NCI-H1092 (cell line): ENCODE measurements around the gene CYP27B1.

ENCODE experiments used
- DNase-seq: peaks from one replicate; lab custom pipeline; 2025; lab: John Stamatoyannopoulos, UW

Gene CYP27B1

DNA sequence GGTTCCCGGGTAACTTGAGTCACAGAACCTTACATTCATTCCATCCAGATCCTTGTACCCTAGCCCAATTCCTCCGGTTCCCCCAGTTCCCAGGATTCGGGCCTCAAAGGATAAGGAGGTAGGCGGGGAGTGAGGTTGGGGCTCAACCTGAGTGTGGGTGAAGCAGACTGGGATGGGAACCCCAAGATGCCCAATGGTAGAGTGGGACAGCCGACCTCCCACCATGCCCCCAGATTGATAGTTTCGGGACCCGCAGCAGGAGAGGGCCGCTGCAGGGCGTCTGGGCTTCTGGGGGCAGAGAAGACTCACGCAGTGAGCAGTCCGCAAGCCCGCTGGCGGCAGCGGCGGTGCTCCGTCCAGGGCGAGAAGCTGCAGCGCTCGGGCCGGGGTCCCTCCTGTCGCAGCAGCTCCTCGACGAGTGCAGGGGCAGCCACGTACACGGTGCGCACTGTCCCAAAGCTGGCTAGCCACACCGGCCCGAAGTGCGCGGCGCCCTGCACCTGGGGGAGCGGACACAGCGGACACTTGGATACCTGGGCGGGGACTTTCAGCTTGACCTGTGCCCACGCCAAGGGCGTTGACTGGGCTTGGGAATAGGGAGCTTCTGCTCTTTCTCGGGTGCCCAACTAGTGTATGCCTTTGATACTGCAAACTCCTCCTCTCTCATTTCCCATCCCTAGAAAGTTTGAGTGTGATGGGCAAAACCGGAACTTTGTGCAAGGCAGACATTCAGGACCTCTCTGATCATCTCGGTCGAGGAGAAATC is 997 bp downstream of the CYP27B1 start:
- DNase-seq, result no peak

DNA sequence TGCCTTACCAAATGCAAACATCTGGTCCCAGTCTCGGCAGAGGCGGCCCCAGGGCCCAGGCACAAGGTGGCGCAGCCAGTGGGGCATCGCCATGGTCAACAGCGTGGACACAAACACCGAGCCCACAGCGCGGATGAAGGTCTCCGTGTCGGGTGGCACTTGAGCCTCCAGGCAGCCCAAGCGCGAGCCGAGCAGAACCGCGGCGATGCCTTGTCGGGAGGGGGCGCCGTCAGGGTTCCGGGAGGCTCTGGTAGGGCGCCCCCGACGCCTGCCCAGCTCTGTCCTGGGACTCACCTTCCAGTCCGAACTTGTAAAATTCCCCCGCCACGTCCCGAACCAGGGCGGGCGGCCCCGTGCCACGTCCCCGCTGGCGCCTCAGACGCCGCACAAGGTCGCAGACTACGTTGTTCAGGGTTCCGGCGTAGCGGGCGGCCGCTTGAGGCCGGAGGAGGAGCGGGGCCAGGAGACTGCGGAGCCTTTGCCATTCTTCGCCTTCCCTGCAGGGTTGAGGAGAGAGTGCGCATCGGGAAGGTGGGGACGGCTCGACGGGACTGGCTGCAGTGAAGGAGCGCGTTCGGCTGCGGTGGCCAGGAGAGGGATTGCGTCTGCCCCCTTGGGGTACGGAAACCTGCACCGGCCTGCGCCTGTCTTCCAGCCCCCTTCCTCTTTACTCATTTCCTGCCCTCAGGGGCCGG is 1.7 kb downstream of the CYP27B1 start:
- no peak for DNase-seq

DNA sequence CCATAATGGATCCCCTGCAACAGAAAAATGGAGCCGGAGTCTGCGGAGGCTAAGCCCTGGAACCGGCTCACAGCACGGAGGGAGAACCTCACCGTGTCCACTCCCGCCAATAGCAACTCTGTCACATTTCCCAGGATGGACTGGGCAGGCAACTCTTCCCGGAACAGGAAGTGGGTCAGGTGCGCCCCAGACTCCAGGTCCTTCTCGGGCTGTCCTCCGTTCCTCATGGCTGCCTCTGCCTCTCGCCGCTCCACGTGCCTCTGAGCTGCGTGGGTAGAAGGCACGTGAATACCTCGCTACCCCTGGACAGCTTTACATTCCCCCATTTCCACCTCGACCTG is 2.2 kb downstream of the CYP27B1 start:
- no peak for DNase-seq

DNA sequence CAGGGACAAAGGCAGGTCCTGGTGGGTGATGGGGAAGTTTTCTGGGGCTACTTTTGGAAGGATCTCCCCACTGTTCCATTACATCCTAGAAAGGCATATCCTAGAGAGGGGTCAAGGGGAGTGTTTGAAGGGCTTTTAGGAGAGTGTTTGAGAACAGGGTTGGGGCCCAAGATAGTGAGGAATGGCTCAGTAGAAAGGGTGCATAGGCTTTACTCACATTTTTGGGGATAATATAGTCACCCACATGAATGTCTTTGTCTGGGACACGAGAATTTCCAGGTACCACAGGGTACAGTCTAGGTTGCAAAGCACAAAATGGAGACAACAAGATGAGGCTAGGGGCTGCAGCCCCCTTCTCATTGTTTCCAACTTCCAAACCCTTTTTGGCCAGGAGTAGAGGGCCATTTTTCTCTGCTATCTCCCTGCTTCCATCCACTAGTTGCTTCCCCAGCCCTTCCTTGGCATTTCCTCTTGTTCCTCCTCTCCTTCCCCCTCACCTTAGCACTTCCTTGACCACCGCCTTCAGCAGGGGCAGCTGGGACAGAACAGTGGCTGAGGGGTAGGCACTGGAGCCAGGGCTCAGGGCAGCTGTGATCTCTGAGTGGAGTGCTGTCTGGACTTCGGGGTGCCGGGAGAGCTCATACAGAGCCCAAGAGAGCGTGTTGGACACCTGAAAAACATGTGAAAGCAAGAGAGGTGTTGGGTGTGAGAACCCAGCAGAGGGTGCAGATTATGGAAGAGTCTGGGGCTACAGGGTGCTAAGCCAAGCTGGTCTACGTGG is 2.8 kb downstream of the CYP27B1 start:
- no peak for DNase-seq

DNA sequence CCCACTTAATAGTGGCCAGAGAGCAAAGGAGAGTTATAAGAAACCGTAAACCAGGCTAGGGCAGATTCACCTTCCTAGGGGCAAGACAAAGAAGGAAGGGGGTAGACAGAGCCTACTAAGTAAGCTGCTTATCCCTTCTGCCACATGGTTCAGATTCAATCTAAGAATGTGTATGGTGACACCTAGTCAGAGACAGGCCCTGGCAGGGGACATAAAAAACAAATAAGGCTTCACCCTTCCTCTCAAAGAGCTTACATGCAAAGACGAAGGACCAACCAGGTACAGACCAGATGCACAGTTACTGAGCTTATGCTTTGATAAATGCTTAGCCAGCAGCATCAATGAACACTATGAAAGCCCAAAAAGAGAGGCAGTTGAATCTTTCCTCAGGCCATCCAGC is 4.4 kb downstream of the CYP27B1 start:
- no peak for DNase-seq

DNA sequence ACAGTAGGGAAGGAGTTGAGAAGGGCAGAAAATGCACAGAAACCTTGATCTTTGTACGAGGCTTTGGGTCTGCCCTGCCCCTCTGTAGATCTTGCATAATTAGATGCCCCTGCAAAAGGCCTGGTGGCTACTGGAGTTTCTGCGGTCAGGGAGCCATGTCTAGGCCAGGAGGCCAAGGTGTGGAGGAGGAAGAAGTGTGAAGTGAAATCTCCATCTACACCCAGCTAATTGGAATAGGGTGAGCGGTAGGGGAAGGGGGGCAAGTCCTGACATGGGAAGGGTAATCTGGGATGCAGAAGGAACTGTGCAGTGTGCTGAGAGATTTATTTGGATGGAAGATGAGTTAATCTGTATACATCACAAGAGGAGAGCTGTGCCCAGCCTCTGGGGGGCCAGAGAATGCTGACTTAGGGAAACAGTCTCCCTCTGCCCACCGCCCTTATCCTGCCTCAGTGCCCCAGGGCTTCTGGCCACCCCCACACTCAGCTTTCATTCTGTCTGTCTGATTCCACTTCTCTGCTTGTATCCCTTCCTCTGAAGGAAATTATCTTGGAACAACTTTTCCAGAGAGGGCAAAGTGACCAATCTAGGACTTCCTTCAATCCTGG is 5.4 kb downstream of the CYP27B1 start:
- no peak for DNase-seq

DNA sequence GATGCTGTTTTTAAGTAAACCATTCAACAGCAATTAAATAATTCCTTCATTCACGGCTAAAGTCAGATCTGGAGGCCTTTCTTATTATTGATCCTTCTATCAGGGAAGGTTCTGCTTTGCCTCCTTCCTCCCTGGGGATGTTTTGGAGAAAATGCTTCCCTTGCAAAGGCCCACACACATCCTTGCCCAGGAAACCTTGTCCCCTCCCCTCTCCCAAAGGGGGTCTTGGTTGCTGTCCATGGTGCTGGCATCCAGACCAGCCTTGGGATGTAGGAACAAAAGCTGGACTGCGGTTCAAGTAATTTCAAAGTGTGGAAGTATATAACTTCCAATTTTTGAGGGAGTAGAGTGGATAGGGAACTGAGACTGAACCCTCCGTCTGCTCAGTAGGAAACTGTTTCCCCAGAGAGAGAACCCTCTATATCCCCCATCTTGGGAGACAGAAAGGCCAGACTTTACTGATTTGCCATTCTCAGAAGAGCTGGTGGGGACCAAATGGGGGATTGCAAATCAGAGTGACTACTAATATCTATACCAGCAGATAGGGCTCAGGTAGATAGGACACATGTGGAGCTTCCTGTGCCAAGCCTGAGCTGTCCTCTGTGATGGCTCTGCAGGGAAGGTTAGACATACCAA is 6.4 kb downstream of the CYP27B1 start:
- DNase-seq, result no peak

DNA sequence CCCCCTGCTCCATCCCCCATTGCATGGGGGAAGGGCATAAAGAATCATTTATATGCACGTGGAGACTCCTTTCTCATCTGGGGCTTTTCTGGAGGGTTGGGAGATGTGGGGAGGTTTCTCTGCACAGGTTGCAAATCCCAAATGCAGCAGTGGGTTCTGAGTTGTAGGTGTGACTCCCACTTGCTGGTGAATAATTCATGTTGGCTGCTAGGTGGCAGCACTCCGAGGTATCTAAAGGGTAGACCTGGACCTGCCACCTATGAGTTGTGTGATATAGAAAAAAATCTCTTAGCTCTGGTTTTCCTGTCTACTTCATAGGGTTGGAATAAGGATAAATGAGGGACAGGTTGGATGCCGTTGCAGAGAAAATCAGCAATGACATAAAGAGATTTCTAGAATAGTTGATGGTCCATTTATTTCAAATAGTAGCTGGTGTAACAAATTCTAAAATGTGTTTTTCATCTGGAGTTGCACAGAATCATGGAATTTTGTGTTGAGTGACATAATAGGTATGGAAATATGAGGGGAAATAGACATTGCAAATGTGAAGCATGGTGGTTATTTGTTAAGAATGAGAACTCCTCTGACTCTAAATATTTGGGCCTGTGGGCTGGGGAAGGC is 7.4 kb downstream of the CYP27B1 start:
- no peak for DNase-seq

DNA sequence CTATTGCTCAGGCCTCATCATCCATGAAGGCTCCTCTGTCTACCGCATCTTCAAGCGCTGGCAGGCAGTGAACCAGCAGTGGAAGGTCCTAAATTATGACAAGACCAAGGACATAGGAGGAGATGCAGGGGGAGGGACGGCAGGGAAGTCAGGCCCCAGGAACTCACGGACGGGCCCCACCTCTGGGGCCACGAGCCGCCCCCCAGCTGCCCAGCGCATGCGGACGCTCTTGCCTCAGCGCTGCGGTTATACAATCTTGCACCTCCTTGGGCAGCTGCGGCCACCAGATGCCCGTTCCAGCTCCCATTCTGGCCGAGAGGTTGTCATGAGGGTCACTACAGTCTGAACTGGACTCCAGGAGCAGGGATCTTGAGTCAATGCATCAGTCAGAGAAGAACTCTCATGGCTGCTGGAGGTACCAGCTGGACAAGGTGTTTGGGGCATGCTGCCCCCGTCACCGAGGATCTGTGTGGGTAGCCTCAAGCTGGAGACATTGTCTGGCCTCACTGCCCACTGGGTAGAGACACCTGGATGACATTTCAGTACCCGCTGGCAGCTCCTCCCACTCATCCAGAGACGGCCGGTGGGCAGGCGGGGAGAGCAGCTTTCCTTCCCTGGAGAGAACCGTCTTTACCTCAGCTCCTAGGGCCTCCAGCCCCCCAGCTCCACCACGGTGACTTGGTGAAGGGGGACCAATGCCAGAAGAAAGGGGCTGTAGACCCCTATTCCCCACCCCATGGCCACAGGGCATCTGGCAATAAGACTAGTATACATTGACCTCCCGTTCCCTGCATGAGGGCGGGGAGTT is 8.1 kb downstream of the CYP27B1 start:
- no peak for DNase-seq

DNA sequence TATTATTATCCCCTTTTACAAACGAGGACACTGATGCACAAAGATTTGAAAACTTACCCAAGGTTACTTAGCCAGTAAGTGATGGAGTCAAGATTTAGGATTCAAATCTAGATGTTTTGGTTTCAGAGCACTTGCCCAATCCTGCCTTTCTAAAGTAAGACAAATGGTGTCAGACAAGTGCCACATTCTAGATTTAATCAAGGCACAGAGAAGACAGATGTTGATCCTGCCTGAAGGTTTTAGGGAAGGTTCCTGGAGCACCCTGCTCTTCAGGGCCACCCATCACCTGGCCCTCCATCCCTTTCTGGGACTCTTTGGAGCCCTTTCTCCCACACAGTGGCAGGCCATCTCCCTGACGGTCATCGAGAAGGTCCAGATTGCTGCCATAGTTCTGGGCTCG is 9.1 kb downstream of the CYP27B1 start:
- no peak for DNase-seq

DNA sequence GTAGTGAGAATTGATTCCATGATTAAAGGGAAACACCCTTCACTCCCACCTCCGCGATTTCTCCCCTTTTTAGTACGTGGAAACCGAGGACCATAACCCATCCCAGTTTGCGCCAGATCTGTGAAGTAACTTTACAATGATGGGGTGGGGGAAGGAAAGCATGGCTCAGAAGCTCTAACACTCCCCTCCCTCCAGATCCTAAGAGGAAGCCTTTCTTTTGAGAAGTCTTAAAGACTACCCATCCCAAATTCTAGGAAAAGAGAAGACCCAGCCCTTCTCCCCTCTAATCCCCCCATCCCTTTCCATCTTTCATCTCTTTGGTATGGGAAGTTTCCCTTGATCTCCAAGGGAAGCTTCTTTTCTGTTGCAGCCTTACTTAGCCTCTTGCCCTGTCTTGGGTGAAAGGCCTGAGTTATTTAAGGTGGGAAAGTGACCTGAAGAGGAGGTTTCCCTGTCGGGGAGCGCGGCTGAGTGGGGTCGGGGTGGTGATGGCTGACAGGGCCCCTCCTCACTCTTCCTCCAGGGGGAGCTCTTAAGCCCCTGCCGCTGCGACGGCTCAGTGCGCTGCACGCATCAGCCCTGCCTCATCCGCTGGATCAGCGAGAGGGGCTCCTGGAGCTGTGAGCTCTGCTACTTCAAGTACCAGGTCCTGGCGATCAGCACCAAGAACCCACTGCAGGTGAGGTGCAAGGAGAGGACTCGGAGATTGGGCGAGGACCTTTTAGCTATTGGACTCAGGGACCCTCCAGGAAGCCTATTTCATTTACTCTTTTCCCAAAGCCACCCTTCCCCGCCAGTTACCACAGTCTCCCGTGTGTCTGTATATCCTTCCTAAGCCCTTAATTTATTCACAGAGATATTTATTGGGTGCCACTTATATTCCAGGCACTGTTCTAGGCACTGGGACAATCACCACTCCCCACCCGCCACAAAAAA is 10.2 kb downstream of the CYP27B1 start:
- DNase-seq, result no peak

DNA sequence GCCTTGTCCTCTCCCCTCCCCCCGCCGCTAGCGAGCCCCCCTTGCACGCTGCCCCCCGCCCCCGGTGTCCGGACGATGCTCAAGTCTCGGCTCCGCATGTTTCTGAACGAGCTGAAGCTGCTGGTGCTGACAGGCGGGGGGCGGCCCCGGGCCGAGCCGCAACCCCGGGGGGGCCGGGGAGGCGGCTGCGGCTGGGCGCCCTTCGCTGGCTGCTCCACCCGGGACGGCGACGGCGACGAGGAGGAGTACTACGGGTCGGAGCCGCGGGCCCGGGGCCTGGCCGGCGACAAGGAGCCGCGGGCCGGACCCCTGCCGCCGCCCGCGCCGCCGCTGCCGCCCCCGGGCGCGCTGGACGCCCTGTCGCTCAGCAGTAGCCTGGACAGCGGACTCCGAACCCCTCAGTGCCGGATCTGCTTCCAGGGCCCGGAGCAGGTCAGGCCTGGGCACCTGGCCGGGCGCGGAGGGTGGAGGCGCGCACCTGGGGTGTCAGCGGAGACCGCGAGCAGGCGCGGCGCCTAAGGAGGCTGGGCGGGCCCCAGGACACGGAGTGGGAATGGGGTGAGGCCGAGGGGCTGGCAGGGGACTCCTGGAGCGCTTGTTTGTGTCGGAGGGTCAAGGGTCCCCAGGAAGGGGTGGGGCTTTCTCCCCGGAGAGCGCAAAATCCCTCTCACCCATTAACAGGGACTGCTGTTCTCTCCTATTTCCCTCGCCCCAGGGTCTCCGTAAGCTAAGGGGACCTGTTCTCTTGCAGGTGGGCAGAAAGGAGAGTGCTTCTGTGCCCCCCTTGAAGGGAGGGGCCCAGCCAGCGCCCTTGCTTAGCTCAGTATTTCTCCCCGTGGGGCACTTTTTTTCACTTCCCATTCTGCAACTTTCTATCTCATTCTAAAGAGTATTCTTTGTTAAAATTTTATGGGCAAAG is 11.2 kb downstream of the CYP27B1 start:
- no peak for DNase-seq

DNA sequence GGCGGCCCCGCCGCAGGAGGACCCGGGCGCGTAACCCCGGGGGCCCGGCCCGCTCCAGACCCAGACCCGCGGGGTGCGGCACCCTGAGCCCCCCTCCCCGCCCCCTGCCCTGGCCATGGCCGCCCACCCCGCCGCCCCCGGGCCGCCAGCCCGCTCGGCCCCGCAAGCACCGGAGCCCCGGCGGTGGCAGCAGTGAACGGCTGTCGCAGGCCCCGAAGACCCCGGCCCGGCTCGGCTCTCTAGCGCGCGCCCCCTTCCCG is 11.8 kb downstream of the CYP27B1 start:
- DNase-seq, result no peak

DNA sequence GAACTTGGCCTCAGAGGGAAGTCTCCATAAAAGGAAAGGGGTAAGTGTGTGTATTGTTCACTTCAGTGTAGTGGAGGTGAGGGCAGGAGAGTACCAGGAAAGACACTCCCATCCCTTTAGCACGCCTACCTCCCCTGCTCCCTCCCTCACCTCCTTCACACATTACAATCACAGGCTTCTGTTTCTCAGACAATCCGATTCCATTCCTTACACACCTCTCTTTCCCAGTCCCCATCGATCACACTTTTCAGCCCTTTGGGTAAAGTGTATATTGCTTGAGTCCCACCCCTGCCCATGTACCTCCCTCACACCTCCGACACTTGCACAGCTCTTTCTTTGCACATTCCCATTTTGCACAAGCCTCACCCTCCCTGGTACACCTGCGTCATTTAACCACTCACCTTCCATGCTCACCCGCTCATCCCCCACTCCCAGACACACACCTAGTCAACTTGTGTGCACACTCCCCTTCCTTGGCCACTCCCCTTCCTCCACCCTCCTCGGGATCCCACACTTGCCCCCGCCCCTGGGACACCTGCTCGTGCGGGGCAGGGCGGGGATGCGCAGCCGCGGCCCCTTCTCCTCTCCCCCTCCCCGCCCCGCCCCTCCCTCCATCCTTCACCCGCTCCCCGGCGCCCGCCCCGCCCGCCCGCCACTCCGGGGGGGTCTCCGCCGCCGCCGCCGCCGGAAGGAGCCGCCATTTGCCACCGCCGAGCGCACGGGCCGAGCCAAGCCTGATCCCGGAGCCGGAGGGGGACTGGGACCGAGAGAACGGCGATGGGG is 12.3 kb downstream of the CYP27B1 start, which contains the start of gene MARCHF9:
Gene MARCHF9, plus strand, starts transcription at position 693 of the 783 bp plus-strand sequence. CDS start 426 bp downstream, outside the sequence.
- DNase-seq, result peak; percentile 38

DNA sequence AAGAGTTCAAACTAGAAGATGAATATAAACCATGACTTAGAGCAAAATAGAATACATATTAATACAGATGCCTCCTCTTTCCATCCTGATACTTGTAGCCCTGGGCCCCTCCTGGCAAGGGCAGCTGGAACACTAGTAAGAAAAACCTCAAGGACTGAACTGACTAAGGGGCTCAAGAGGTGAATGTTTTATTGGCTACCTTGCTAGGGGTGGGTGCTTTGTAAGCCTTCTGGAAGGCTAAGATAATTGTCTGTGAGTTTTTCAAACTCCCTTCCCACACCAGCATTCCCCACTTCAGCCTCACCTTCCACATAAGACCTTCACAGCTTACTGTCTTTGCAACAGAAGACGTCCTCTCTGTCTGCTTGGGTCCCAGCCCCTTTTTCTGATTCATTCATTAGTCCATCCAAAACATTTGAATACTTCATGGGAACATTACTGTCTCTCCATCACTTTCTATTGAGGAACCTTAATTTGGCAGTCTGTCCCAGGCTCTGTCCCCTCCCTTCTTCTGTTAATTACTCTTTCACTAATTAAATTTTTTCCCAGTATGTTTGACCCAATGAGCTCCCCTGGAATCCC is 13.0 kb downstream of the CYP27B1 start:
- no peak for DNase-seq

DNA sequence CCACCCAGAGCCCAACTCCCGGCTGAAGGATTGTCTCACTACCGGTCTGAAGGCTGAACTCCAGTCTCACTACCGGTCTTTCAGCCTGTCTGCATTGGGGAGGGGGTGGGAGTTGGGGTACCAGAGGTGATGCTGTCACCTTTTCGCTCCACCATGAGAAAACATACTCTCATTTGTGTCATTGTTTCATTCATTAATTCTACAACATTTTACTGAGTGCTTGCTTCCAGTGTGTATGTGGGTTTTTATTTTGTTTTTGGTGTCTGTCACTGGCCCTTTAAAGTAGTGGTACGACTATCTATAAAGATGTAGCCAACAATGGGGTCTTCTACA is 14.2 kb downstream of the CYP27B1 start:
- DNase-seq, result no peak

DNA sequence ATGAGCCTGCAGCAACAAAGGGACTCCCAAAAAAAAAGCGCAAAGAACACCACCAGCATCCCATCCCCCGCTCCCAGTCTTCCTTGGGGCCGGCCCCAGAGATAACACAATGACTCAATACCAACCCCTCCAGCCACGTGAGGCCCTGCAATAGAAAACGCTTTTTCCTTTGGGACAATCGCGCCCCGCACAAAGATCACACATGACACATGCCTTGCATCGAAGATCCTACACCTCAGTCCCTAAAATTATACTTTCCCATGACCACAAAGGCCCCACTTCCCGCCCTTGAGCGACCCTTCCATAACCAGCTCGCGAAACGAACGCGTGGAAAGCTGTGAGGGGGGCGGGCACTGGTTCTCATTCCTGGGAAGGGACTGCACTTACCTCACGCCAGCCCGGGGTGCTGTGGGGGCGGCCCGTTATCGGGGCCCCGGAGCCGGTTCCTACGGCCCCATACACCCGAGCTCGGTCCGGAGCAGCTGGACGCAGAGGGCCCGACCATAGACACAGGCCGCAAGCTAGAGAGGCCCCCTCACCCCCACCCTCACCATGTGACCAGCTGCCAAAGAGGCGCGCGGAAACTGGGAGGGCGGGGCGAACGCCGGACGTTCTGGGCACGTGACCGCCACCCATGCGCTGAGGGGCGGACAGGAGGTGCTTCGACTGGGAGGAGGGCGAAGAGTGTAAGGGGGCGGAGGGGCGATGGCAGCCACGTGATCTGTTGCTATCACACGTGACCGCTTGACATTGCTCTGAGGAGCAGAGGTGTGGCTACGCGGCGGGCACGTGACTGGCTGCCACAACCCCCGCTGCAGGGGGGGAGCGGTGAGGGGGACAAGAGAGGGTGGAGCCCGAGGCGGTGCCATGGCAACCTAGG is 14.8 kb downstream of the CYP27B1 start, which contains the start of gene CDK4:
Gene CDK4, minus strand, starts transcription at position 523 of the 880 bp plus-strand sequence. CDS start 593 bp downstream, outside the sequence.
- peak; percentile 97 for DNase-seq
